ENCODE data around the gene DRC7.
A peak's percentile ranks its signal among the peaks of the same experiment; 100 is the strongest.

The DRC7 gene

DNA sequence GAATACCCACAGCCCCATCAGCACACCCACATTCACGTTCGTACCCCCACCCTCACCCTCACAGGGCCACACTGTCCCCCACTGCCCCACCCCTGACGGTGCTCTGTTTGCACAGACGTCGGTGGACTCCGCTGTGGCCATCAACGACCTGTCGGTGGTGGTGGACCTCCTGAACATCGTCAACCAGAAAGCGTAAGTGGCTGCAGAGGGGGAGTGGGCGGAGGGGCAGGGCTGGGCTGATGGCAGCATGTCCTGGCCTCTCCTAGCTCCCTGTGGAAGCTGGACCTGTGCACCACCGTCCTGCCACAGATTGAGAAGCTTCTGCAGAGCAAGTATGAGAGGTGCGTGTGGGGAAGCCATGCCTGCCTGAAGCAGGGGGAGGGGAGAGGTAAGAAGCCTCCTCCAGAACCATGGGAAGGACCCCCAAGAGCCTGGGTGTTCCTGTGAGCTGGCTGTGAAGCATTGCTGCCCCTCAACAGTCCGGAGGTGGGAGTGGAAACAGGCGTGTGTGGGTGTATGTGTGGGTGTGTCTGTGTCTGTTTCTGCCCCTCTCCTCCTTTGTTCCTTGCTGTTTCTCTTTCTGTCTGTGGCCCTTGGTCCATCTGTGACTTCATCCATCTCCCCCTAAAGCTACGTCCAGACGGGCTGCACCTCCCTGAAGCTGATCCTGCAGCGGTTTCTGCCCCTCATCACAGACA, 61.3 kb downstream of the DRC7 start:
- FAIRE-seq (no peak), DNase-seq (ENCODE audit: extremely low spot score, insufficient read length, low read depth) (no peak)

GRCh38 chr16:57756424-57757325, 62.1 kb downstream of the DRC7 start:
- no peak for DNase-seq (ENCODE audit: extremely low spot score, insufficient read length, low read depth)
- FAIRE-seq, result no peak

GRCh38 chr16:57757326-57757786, 62.8 kb downstream of the DRC7 start:
- FAIRE-seq (peak; percentile 78), DNase-seq (ENCODE audit: extremely low spot score, insufficient read length, low read depth) (peak; percentile 89)

- FAIRE-seq (no peak), DNase-seq (ENCODE audit: extremely low spot score, insufficient read length, low read depth) (no peak)
Measured at GRCh38 chr16:57757883-57758282, 63.3 kb downstream of the DRC7 start.

DNA sequence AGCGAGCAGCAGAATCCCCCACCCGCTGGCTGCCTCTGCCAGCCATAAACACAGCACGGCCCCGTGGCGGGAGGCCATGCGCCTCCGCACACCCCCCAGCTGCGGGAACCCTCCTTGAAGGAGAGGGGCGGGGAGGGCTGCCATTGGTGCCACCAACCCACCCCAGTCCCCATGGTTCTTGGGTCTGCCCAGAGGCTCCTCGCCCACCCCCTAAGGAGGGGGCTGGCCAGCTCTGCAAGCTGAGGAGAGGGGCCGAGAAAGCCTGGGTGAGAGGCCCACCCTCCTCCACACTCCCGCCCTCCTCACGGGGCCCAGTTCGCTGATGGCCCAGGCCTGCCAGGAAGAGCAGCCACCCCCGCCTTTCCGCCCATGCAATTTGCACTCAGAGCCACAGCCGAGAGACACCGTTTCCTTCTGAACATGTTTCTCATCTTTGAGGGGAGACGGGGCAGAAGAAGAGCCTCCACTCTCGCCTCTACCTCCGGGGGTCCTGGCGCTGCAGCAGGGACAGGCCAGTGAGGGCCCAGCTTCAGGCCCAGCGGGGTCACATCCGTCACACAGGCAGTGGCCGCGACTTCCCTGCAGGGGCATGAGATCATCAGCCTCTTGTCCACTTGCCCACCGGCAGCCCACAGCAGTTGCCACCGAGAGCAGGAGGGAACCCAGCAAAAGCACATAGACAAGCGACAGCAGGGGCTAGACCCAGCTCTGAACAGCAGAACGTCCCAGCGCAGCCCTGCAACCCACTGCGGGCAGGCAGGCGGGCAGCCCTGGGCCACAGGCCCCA, 63.9 kb downstream of the DRC7 start:
- DNase-seq (ENCODE audit: extremely low spot score, insufficient read length, low read depth), result no peak
- no peak for FAIRE-seq

DNA sequence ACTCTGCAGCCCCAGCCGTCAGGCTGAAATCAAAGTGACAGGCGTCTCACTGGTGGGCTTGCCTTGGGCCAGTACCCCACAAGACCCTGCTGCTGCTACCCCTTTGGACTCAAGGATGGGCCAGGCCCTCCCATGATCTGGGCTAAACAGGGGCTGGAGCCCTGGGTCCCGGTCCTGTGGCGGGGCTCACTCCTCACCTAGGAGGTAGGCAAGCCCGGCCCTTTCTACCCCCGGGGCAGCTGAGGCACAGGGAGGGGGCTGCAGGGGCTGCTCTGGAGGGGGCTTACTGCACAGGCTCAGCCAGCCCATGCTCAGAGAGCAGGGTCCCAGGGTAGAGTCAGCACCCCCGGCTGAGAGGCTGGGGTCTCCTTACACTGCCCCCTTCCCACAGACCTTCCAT, 64.5 kb downstream of the DRC7 start:
- no peak for DNase-seq (ENCODE audit: extremely low spot score, insufficient read length, low read depth)
- no peak for FAIRE-seq

DNA sequence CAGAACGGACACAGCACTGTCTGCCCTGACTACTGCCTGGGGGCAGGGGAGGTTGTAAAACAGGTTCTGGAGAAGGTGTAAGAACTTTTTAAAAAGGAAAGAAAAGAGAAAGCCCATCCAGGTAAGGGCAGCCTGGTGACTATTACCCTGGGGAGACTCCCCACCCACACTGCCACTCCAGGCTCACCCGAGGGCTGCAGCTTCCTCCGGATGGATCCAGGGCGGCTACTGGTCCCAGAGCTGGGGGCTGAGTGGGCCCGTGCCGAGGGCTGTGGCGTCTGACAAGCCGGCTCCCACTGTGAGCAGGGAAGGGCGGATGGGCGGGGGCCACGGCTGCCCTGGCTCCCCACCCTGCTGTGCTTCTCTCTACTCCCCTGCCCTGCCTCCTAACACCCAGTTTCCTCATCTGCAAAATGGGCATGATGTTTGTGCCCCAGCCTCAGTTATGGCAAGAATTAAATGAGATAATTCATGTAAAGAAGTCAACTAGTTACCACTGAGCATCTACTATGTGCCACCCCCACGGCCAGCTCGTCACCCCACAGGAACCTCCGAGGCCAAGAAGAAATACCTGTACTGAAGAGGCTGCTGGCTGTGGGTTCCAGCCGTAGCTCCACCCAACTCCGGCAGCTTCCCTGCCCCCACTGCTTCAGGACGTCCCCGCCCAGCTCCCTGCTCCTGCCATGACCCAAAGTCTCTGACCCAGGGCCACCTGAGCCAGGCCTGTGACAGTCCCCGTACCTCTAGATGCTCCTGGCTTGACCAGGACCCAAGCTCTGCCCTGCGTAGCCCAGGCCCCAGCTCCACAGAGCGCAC, 65.1 kb downstream of the DRC7 start:
- DNase-seq (ENCODE audit: extremely low spot score, insufficient read length, low read depth) (no peak), FAIRE-seq (no peak)

GRCh38 chr16:57760357-57761160, 66.0 kb downstream of the DRC7 start:
- no peak for FAIRE-seq
- no peak for DNase-seq (ENCODE audit: extremely low spot score, insufficient read length, low read depth)

GRCh38 chr16:57761301-57761700, 66.7 kb downstream of the DRC7 start:
- FAIRE-seq (no peak), DNase-seq (ENCODE audit: extremely low spot score, insufficient read length, low read depth) (no peak)

- no peak for FAIRE-seq
- no peak for DNase-seq (ENCODE audit: extremely low spot score, insufficient read length, low read depth)
Measured at GRCh38 chr16:57761957-57762356, 67.4 kb downstream of the DRC7 start.

GRCh38 chr16:57762365-57763040, 67.9 kb downstream of the DRC7 start:
- no peak for FAIRE-seq

GRCh38 chr16:57763285-57764005, 68.8 kb downstream of the DRC7 start:
- DNase-seq (ENCODE audit: extremely low spot score, insufficient read length, low read depth) (no peak), FAIRE-seq (no peak)

More at GRCh38 chr16:57762365-57763040, 67.9 kb downstream of the DRC7 start:
- DNase-seq (ENCODE audit: extremely low spot score, insufficient read length, low read depth), result no peak

DNA sequence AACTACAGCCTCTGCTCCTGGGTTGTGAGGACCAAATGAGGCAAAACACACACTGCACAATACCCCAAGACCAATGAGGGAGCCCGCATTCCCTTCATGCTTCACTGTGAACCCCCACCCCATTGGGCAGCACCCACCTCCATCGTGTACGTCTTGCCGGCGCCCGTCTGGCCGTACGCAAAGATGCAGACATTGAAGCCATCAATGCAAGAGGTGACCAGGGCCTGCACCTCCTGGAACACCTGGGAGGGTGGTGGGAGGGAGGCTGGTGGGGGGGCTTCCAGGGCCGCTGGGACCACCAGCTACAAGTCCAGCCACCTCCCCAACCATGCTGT, 69.4 kb downstream of the DRC7 start:
- no peak for FAIRE-seq
- no peak for DNase-seq (ENCODE audit: extremely low spot score, insufficient read length, low read depth)

DNA sequence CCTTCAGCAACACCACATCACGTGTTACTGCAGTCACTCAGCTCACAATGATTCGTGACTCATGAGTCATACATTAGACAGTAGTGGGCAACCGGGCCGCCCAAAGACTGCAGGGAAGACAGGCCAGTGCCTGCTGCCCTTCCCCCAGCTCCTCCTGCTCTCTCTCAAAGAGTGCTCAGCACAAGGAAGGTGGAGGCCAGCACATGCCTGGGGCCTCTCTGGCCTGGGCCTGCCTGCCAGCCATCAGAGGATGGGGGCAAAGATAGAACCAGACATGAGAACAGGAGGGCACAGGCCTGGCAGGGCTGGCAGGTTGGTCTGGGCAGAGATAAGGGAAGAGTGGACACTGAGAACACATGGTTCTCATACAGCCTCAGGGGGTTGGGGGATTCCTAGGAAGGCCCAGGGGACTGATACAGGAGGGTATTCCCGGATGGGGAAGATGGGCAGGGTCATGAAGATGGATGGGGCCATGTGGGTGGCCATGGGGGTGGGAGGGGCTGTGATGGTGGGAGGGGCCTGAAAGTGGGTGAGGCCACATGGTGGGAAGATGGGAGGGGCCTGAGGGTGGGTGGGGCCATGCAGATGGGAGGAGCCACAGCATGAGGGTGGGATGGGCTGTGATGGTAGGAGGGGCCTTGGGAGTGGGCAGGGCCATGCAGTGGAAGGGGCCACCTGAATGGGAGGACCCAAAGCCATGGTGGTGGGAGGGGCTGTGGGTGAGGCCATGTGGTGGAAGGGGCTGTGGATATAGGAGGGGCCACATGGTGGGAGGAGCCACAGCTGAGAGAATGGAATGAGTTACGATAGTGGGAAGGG, 69.9 kb downstream of the DRC7 start:
- peak; percentile 47 for DNase-seq (ENCODE audit: extremely low spot score, insufficient read length, low read depth)

GRCh38 chr16:57765160-57765728, 70.6 kb downstream of the DRC7 start:
- DNase-seq (ENCODE audit: extremely low spot score, insufficient read length, low read depth) (no peak), FAIRE-seq (no peak)

More for the DNA sequence above, 69.9 kb downstream of the DRC7 start:
- FAIRE-seq, result peak; percentile 12

DNA sequence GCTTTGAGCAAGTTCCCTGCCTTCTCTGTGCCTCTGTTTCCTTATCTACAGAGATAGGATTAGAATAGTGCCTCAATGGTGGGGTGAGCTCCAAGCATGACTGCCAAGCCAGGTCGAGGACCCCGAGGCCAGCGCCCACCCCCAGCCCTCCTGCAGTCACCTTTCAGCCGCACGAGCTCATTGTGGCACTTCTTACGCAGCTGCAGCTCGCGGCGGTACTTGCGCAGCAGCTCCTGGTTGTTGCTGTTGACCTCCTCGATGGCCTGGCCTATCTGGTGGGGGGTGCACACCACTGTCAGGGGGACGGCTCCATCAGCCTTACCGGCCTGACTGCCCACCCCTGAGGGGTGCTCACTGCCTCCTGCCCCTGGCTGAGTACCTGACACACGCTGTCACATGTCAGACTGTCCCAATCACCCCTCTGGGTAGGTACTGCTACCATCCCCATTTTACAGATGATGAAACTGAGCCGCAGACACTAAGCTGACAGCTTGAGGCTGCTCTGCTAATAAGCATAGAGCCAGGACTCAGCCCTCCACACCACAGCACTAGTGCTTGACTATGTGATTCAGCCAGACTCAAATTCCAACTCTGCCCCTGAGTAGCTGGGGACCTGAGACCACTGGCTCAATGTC, 72.2 kb downstream of the DRC7 start:
- DNase-seq (ENCODE audit: extremely low spot score, insufficient read length, low read depth) (no peak), FAIRE-seq (no peak)
